Esophagus squamous epithelium (tissue), 4 donors: Measurements from ENCODE around the gene CACNA1H.

Source experiments
- POLR2A ChIP-seq, 4 donors: fragments of 450-650 bp; IDR thresholded peaks; one replicate each; pipeline ENCODE4 v1.6.1; 2017; ENCODE audit warnings: antibody characterized with exemption in 4 of 4, mild to moderate bottlenecking in 4 of 4, moderate library complexity in 3 of 4
- TF ChIP-seq, protein P1 (sequence below), 6 experiments: fragments of 450-650 bp in 4 of 6; fragments of 200-600 bp in 2 of 6; sonication (generic) in 2 of 6; IDR thresholded peaks; one replicate each; pipeline ENCODE4 v1.5.1; 2016 to 2019; ENCODE audit warnings: antibody characterized with exemption in 6 of 6, mild to moderate bottlenecking in 4 of 6, moderate library complexity in 4 of 6

GRCh38 chr16:1196494-1196893 lies 43.6 kb downstream of the CACNA1H start:
- TF ChIP-seq, protein P1, sequence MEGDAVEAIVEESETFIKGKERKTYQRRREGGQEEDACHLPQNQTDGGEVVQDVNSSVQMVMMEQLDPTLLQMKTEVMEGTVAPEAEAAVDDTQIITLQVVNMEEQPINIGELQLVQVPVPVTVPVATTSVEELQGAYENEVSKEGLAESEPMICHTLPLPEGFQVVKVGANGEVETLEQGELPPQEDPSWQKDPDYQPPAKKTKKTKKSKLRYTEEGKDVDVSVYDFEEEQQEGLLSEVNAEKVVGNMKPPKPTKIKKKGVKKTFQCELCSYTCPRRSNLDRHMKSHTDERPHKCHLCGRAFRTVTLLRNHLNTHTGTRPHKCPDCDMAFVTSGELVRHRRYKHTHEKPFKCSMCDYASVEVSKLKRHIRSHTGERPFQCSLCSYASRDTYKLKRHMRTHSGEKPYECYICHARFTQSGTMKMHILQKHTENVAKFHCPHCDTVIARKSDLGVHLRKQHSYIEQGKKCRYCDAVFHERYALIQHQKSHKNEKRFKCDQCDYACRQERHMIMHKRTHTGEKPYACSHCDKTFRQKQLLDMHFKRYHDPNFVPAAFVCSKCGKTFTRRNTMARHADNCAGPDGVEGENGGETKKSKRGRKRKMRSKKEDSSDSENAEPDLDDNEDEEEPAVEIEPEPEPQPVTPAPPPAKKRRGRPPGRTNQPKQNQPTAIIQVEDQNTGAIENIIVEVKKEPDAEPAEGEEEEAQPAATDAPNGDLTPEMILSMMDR (IDR thresholded peaks at IDR 0.05): no peak
- TF ChIP-seq POLR2A (IDR thresholded peaks at IDR 0.05): no peak
